Measurements from ENCODE around the gene GJD2. TPM values are rescaled to one million over a fixed set of nuclear protein-coding genes. Genes with fewer than 3 reads are reported as not detected.

The GJD2 gene
- total and polyA plus RNA-seq, 2 of the 13 experiments (the other 11 are each of a cell fraction or from before 2014, with no cell fraction given) = not detected

GRCh38 chr15:34768530-34768929 is 13.7 kb upstream of the GJD2 start:
- POLR2A ChIA-PET = no interaction called here
- Histone ChIP-seq H4K20me1 (ENCODE audit: insufficient read depth, low read length) (no peaks in the 10 kb centered on the region), H3K27me3 (ENCODE audit: control insufficient read depth in 1 of 2, insufficient read depth in 2 of 2, low read length in 2 of 2) (peaks cover 0 to 16% of the 10 kb centered on the region in 2 experiments; a peak in 2 of 5 replicates), H3K4me2 (ENCODE audit: low read depth, low read length) (no peak overlapping the region), H3K27ac (ENCODE audit: extremely low read length, insufficient read depth, low read length) (no peak overlapping the region), H3K36me3 (replicated peaks in 1 of 2; ENCODE audit: control insufficient read depth in 1 of 2, insufficient read depth in 2 of 2, low read length in 2 of 2) (no peaks in the 10 kb centered on the region), H3K9ac (ENCODE audit: insufficient read depth, low read depth, low read length) (no peak overlapping the region), H2AFZ (ENCODE audit: low read length) (no peak overlapping the region), H3K4me3 (replicated peaks in 1 of 3; ENCODE audit: insufficient read depth in 1 of 3, low read depth in 2 of 3, low read length in 3 of 3) (no peak overlapping the region), H3K9me3 (ENCODE audit: low read length) (no peaks in the 10 kb centered on the region), H3K79me2 (ENCODE audit: insufficient read depth, low read length) (no peaks in the 10 kb centered on the region), H3K4me1 (ENCODE audit: insufficient read depth, low read length) (no peaks in the 10 kb centered on the region)
- in situ Hi-C loops (cut with HindIII; ENCODE audit: extremely low pct_ligation_motif_present, low pct_unique_long_range_greater_than_20kb) (no loop called here), intact Hi-C loops (cut with micrococcal nuclease; ENCODE audit: unreplicated experiment) (no loop called here)
- CTCF ChIA-PET (ENCODE audit: low intra/inter-chr PET ratio, low total read pairs) = no interaction called here
- ATAC-seq (no peak), FAIRE-seq (no peak), DNase-seq (ENCODE audit: low spot score) (no peak)
- TF ChIP-seq TP53 (CRISPR knock-in tag; conservative IDR thresholded peaks at IDR 0.05) (no peak), ZC3H13 (CRISPR knock-in tag; IDR thresholded peaks at IDR 0.05) (no peak), ZFP1 (CRISPR knock-in tag; IDR thresholded peaks at IDR 0.05) (no peak), ZNF777 (CRISPR knock-in tag; IDR thresholded peaks at IDR 0.05) (no peak), KMT2A (CRISPR knock-in tag; IDR thresholded peaks at IDR 0.05) (no peak), SP5 (CRISPR knock-in tag; IDR thresholded peaks at IDR 0.05; ENCODE audit: borderline replicate concordance, low read depth) (no peak), ZFP36L2 (CRISPR knock-in tag; IDR thresholded peaks at IDR 0.05) (no peak), CBX1 (IDR thresholded peaks at IDR 0.05; ENCODE audit: low read depth) (no peak), TMF1 (CRISPR knock-in tag; IDR thresholded peaks at IDR 0.05; ENCODE audit: low read depth) (no peak), KDM6A (CRISPR knock-in tag; IDR thresholded peaks at IDR 0.05; ENCODE audit: low read depth) (no peak), ZNF274 (CRISPR knock-in tag; IDR thresholded peaks at IDR 0.05) (no peak), ZNF414 (CRISPR knock-in tag; IDR thresholded peaks at IDR 0.05) (no peak), SRSF4 (IDR thresholded peaks at IDR 0.05; ENCODE audit: low read depth, low read length, poor library complexity, severe bottlenecking) (no peak), ZMYM4 (CRISPR knock-in tag; IDR thresholded peaks at IDR 0.05) (no peak), ZNF580 (CRISPR knock-in tag; IDR thresholded peaks at IDR 0.05; ENCODE audit: borderline replicate concordance, low read depth) (no peak), ZNF709 (CRISPR knock-in tag; IDR thresholded peaks at IDR 0.05) (no peak), CREB3 (CRISPR knock-in tag; IDR thresholded peaks at IDR 0.05) (no peak), AFF4 (CRISPR knock-in tag; IDR thresholded peaks at IDR 0.05) (no peak), ZNF605 (CRISPR knock-in tag; IDR thresholded peaks at IDR 0.05) (no peak), NPAS2 (CRISPR knock-in tag; IDR thresholded peaks at IDR 0.05; ENCODE audit: borderline replicate concordance) (no peak)
- BruUV-seq (replicated peaks) = no TSS peak
